GM13977 (cell line): ENCODE data around the gene GPR135.

Experiments
- DNase-seq: peaks from one replicate; pipeline ENCODE4 v3.0.0; 2012; ENCODE audit warnings: low spot score
- CTCF ChIP-seq: IDR thresholded peaks from 2 replicates; pipeline ENCODE4 v1.5.1; 2012; ENCODE audit warnings: mild to moderate bottlenecking, control low read depth; ENCODE audit not compliant: insufficient read depth; ENCODE audit errors: extremely low read depth, missing control alignments
- in situ Hi-C: fragments of 300-500 bp; cut with MboI; formaldehyde crosslinking; loops from one replicate; pipeline ENCODE4 v1.12.0; 2022; ENCODE audit warnings: low sequenced_read_pairs, low pct_unique_long_range_greater_than_20kb, mixed read lengths, inconsistent platforms; ENCODE audit not compliant: unreplicated experiment

Gene GPR135

GRCh38 chr14:59478540-59478939, 13.4 kb upstream of the GPR135 start:
- in situ Hi-C loops = no loop called here
- no peak for TF ChIP-seq CTCF
- DNase-seq = no peak

- no peak for TF ChIP-seq CTCF
- no peak for DNase-seq
- in situ Hi-C loops = no loop called here
These were observed 10.5 kb upstream of the GPR135 start for GRCh38 chr14:59475709-59476108.

GRCh38 chr14:59474172-59474571, 9.0 kb upstream of the GPR135 start:
- in situ Hi-C loops = no loop called here
- TF ChIP-seq CTCF = no peak
- DNase-seq = no peak

GRCh38 chr14:59464486-59465315, 479 bp downstream of the GPR135 start:
- DNase-seq = peak; percentile 85
- in situ Hi-C loops = no loop called here
- TF ChIP-seq CTCF = no peak

GRCh38 chr14:59463787-59464485, 1.2 kb downstream of the GPR135 start:
- no peak for TF ChIP-seq CTCF
- in situ Hi-C loops = no loop called here
- DNase-seq = peak; percentile 64

- DNase-seq = no peak
- in situ Hi-C loops = no loop called here
- no peak for TF ChIP-seq CTCF
These were observed 3.3 kb downstream of the GPR135 start for GRCh38 chr14:59461891-59462290.
